ENCODE results near the gene FKBP4. TPM values are rescaled to one million over a fixed set of nuclear protein-coding genes. Genes with fewer than 3 reads are reported as not detected.

Gene FKBP4
- total RNA-seq, result 45.9 and 49.6 TPM in 2 replicates

GRCh38 chr12:2794736-2795289 lies at the start of gene FKBP4:
Gene FKBP4 (plus strand): TSS chr12:2794970. CDS start chr12:2795140, 170 bp downstream.

GRCh38 chr12:2812290-2813213 lies 17.8 kb downstream of the FKBP4 start, which contains the start of gene ITFG2:
Gene ITFG2 (plus strand): TSS chr12:2812668. CDS start chr12:2812761, 93 bp downstream.

GRCh38 chr12:2834581-2835491 lies 40.1 kb downstream of the FKBP4 start, which contains the start of gene NRIP2:
Gene NRIP2 (minus strand): TSS chr12:2835035. CDS start chr12:2834983, 52 bp downstream.

Other genes starting within 250 kb of the FKBP4 start
- 15.0 and 18.2 TPM in 2 replicates for gene ITFG2, start 17.7 kb downstream of the FKBP4 start, total RNA-seq
- gene NRIP2, start 40.1 kb downstream of the FKBP4 start, total RNA-seq, result not detected in 2 replicates
- not detected in 2 replicates for gene TEX52, start 62.1 kb downstream of the FKBP4 start, total RNA-seq
- gene FOXM1, start 82.2 kb downstream of the FKBP4 start, total RNA-seq, result 66.9 and 71.1 TPM in 2 replicates
- gene RHNO1, start 82.3 kb downstream of the FKBP4 start, total RNA-seq, result 43.3 and 44.2 TPM in 2 replicates
- 30.8 and 32.1 TPM in 2 replicates for gene TULP3, start 95.9 kb downstream of the FKBP4 start, total RNA-seq
- gene TEAD4, start 164.4 kb downstream of the FKBP4 start, total RNA-seq, result 30.4 and 35.1 TPM in 2 replicates